HG03175 (cell line): ENCODE results near the gene FGF10.

Experiments
- ATAC-seq: cut with Tn5 transposase; IDR thresholded peaks from one replicate; pipeline ENCODE4 v1.9.1; 2021; ENCODE audit warnings: mild to moderate bottlenecking, moderate library complexity; ENCODE audit not compliant: unreplicated experiment

FGF10 gene

DNA sequence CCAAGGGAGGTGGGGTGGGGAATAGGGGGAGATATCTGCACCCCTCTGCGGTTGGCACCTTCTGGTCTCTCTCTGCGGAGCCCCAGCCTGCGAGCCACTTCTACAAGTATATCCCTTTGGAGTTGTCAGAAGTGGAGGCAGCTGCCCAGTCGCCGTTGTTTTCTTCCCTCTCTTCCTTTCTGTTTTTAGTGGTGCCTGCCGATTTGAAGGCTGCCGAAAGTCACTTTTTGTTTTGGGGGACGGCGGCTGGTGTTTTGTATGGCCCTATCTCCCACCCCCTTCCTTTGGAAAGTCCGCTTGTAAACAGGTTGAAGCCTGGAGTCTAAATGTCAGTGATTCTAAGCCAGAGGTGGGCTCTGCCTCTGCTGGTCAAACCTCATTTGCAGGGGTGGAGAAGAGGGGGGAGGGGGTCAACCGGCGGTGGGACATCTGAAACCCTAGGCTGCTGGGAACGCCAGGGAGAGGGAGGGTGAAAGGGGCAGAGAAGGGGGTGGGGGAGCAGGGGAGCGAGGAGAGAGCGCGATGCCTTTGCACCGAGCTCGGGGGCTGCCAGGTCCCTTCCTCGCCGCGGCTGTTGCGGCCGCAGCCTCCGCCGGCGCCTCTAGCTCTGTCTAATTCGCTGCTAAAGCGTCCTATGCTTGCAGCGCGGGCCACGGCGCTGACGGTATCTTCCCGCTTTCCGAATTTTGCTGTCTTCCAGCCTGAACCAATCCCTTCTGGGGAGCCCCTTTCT lies at the start of gene FGF10:
TSS of gene FGF10 (minus strand) at position 331 of the 733 bp plus-strand sequence. CDS start 738 bp downstream, outside the sequence.
- no peak for ATAC-seq

DNA sequence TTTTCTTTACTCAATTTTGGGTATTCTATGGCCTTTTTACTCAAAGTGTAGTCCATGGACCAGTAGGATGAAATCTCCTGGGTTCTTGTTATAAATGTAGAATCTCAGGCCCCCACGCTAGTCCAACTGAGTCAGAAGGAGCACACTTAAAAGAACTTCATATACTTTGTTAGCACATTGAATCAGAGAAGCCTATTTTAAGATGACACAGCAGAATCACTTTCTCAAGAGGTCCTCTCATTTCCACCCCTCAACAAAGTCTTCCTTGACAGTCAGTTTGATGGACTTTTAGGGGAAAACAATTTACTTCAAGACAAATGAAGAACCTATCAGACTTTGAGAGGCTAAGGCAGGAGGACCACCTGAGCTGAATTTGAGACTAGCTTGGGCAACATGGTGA lies 37.7 kb upstream of the FGF10 start:
- no peak for ATAC-seq

- no peak for ATAC-seq
Measured at GRCh38 chr5:44412286-44412685, 23.1 kb upstream of the FGF10 start.

DNA sequence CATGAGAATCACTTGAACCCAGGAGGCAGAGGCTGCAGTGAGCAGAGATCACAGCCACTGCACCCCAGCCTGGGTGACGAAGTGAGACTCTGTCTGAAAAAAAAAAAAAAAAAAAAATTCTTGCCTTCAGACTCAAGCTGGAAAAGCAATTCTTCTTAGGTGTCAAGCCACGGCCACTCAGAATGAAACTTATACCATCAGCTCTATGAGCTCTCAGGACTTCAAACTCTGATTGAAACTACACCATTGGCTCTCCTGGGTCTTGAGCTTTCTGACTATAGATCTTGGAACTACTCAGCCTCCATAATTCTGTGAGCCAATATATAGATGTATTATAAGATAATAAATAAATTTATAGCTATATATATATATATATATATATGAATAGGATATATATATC lies 12.9 kb upstream of the FGF10 start:
- peak; percentile 76 for ATAC-seq

DNA sequence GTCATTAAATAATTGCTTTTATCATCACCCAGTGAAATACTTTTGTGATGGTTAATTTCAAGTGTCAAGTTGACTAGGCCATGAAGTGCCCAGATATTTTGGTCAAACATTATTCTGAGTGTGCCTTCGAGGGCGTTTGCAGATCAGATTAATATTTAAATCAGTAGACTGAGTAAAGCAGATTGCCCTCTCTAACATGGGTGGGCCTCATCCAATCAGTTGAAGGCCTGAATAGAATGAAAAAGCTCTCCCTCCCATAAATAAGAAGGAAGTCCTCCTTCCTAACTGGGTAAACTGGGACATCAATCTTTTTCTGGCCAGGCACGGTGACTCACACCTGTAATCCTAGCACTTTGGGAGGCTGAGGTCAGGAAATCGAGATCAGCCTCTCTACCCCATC lies 12.4 kb upstream of the FGF10 start:
- ATAC-seq = no peak

DNA sequence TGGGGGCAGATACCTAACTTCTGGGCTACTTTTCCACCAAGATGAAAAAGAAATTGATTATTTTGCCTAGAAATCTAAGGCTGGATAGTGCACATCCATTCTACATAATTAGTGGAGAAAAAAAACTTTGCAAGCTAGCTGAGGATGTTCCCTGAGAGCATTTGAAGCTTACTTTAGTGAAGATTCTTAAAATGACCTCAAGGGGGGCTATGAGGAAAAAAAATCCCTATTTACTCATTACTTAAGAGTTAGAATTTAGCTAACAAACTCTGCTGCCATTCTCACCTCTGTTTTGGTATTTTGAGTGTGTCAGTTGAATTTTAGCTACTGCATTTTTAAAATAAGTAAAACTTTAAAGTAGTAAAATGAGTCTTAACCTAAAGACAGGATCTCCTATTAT lies 9.2 kb upstream of the FGF10 start:
- ATAC-seq = no peak

- no peak for ATAC-seq
Measured at GRCh38 chr5:44396312-44396711, 7.1 kb upstream of the FGF10 start.

DNA sequence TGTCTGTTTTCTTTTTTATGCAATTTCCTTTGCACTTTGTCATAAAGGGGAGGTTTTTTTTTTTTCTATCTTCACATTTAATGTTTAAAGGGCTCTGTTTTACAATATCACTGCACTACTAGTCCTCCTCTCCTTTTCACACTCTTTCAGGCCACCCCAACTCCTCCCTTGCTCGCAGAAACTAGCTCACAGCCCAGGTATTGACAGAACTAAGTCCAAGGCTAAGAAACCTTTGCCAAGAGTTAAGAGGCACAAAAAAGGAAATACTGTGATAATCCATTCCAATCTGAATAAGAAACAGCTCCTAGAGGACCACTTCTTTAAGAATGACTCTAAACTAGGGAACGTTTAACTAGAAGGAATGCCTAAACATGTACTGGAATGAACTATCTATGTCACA lies 1.1 kb upstream of the FGF10 start:
- no peak for ATAC-seq

GRCh38 chr5:44389823-44390143 lies 563 bp upstream of the FGF10 start:
- ATAC-seq = no peak

DNA sequence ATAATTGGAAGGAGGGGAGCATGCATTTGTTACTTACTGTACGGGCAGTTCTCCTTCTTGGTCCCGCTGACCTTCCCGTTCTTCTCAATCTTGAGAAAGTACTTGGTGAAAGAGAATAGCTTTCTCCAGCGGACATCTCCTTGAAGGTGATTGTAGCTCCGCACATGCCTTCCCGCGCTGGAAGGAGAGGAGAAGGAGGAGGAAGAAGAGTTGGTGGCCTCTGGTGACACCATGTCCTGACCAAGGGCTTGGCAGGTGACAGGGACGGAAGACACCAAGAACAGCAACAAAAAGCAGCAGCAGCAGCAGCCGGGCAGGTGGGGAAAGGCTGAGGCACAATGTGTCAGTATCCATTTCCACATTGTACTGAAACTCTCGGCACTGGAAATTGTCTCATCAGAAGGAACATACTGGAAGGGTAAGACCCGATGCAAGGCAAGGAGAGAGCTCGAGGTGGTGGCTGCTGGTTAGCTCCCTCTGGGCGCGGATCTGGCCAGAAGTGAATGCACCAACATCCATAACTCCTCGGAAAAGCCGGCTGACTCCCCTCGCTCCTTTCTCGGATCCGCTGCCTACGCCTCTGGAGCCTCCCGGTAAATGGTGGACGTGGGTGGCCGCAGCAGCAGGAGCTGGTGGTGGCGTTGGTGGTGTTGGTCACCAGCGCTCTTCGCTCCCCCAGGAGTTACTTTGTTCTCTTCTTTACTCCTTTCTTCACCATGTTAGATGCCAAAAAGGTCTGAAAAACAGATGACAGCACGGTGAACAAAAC lies 715 bp downstream of the FGF10 start:
- ATAC-seq = no peak

DNA sequence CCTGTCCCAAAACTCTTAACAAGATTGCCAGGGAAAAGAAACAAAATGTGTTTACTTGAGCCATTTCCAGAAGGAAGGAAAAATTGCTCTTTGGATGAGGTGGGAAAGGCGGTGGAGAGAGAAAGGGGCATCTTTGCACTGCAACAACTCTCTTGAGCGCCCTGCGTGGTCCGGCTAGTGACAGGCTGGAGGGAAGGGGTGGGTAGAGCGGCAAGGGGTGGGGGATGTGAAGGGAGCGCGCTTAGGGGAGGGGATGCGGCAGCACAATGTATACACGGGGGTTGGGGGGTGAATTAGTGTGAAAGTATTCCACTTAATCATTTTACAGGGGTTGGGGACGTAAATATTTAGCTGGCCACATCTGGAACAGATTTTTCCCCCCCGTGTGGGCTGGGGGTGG lies 1.3 kb downstream of the FGF10 start:
- ATAC-seq = no peak

DNA sequence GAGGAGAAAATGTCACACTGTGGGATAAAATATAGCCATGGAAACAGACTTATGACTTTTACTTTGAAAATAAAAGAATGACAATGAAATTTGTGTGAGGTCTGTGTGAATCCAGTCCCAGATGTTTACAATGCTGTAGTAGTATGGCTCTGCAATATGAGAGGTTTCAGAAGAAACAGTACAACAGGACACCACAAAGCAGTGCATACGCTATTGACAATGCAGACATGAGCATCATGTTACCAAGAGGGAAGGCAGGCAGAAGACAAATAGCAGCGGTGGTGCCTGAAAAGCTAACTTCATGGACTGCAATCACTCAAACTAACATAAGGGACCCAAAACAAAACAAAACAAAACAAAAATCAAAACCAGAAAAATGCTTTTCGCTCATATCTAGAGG lies 1.8 kb downstream of the FGF10 start:
- no peak for ATAC-seq

DNA sequence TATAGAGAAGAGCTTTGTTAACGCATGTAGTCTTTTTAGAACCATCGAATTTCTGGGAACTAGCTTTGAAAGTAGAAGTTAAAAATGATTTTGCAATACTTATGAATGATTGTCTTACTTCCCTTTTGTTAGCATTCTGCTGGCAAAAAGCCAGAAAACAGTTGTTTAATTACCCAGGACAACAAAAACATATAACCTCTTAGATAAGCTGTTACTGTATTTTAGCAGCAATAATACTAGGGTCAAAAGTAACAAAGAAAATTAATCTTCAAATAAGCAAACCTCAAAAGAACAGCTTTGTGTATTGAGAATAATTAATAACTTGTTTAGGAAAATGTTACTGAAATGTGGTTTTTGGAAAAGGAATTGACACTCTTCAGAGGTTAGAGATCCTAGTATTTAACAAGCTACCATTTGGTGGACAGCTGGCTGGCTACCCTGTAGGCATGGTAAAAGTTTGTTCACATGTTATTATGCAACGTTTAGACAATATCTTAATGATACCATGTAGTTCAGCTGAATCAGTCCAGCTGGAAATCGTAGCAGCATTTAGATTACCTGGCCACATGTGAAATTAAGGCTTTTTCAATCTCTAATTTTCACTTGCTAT lies 3.8 kb downstream of the FGF10 start:
- ATAC-seq = no peak

- ATAC-seq = no peak
Measured at GRCh38 chr5:44384816-44385215, 4.4 kb downstream of the FGF10 start.

- no peak for ATAC-seq
Measured at GRCh38 chr5:44382894-44383293, 6.3 kb downstream of the FGF10 start.

GRCh38 chr5:44377057-44377456 lies 12.2 kb downstream of the FGF10 start:
- no peak for ATAC-seq

DNA sequence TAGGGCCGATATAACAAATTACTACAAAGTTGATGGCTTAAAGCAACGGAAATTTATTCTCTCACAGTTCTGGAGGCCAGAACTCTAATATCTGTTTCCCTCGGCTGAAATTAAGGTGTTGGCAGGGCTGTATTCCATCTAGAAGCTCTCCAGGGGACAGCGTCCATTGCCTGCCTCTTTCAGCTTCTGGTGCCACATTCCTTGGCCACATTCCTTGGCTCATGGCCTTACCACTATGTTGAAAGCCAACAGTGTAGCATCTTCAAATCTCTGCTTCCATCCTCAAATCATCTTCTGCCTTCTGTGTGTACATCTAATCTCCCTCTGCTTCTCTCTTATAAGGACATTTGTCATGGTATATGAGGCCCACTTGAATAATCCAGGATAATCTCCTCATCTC lies 17.2 kb downstream of the FGF10 start:
- no peak for ATAC-seq

DNA sequence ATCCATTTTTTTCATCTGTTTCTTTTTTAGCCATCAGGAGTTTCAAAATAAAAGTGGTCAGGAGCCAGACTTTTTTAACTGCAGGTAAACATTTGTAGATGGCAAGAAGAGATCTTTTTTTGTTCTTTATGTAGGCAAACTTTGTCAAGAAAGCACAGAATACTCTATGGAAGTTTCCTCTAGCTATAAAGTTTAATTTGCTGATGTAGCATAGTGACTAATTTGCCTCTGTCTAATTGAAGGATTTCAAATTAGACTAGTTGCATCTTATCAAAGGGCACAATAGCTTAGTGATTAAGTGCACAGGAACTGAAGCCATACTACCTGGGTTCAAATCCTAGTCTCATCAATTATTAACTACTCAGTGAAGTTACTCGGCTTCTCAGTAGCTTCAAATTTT lies 22.0 kb downstream of the FGF10 start:
- ATAC-seq = no peak

DNA sequence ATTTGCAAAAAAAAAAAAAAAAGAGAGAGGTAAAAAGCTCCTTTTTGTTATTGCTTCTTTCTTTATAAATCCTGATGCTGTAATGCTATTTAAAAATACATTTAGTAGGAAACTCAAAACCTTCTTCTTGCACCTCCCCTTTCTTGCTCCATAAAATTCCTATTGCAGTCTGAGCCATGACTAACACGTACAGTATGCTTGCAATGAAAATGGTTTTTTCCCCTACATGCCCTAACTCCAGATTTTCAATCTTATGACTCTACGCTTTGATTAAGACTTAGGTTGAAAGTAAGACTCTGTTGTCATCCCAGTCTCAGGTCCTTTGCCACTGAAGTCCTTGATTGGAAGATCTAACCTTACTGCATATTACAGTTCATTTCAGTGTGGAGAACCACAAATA lies 23.9 kb downstream of the FGF10 start:
- ATAC-seq = no peak

DNA sequence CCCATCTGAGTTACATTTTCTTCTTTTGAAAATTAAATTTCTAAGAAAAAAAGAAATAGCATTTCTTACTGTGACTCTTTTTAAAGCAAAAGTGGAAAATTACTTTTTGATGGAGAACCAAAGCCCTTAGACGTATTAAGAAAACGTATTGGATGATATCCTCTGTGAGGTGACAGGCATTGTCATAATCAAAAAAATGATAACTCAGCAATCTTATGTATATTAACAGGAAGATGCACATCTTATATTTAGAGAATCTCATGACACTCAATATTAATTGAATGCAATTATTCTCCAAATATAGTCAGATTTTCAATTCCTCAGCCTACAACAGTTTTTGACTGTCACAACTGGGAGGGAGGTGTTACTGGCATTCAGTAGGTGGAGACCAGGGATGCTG lies 25.1 kb downstream of the FGF10 start:
- ATAC-seq = no peak

DNA sequence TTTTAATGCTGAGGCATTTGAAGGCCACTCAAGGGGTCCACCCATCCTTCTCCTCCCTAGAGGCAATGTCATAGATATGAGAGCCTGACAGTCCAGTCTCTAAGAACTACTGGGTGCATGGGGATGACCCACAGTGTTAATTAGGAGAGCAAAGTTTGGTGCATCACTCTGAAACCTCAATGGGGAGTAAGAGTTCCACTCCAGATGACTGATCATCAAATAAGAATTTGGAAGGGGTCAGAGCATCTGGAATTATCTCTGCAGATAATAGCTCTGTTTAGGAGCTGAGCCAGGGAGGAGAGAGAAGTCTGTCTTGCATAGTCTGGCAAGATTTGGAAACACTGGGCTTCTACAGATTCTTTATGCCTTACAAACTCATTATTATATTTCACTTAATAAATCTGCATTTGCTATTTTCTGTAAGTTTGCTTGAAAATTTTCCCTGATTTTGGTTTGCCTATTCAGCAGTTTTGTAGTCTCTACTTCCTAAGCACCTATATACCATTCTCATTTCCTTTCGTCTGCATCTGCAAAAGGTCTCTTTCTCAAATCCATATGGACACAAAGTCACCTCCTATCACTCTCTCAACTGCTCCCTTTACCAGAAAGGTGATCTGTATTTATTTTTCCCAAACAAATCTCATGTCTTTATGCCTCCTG lies 27.7 kb downstream of the FGF10 start:
- ATAC-seq = no peak

DNA sequence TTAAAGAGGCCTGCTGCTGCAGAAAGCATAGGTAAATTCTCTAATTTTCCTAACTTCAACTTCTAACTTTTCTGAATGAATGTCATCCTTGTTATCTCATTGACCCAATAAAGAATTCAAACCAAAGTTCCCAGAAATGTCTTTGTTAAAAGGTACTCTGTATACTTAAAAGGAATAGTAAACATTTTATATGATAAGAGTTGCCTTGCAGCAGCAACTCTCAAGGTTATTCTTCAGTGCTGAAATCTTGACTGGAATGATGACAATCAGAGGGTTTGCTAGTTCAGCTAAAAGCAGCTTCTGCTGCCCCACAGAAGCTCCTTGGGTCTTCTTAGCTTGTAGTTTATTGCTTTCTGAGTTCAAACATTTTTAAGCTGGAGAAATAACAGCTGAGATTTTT lies 28.3 kb downstream of the FGF10 start:
- ATAC-seq = no peak
